GF-D8 (cell line): ENCODE results near the gene TP73.

Experiments used
- DNase-seq: peaks from one replicate; lab custom pipeline; 2025; lab: John Stamatoyannopoulos, UW

TP73 gene

GRCh38 chr1:3763351-3764125, 111.2 kb downstream of the TP73 start:
- DNase-seq = no peak

- DNase-seq = no peak
Observed at GRCh38 chr1:3767328-3767925, 115.1 kb downstream of the TP73 start.

DNA sequence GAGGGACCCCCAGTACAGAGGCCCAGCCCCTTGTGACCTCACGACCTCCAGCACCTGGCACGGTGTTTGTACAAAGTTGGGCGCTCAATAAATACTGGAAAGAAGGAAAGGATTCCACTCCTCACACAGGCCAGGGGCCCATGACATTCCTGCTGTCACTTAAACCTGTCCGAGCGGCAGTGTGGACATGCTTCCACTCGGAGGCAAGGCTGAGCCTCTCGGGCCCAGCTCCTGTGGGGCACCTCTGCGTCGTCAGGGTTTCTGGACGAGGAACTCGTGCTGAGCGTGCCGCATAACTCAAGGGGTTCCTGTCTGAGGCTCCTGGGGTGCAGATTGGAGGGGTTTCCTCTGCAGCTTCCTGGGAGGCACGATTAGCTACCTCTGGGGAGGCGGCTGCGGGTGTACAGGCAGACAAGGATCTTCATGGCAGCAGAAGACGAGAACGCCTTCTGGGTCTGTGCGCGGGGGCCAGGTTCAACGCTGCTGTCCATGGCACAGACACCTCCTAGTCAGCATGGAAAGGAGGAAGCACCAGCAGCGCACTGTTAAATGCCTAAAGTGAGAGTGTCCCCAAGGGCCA, 116.6 kb downstream of the TP73 start:
- DNase-seq = no peak

DNA sequence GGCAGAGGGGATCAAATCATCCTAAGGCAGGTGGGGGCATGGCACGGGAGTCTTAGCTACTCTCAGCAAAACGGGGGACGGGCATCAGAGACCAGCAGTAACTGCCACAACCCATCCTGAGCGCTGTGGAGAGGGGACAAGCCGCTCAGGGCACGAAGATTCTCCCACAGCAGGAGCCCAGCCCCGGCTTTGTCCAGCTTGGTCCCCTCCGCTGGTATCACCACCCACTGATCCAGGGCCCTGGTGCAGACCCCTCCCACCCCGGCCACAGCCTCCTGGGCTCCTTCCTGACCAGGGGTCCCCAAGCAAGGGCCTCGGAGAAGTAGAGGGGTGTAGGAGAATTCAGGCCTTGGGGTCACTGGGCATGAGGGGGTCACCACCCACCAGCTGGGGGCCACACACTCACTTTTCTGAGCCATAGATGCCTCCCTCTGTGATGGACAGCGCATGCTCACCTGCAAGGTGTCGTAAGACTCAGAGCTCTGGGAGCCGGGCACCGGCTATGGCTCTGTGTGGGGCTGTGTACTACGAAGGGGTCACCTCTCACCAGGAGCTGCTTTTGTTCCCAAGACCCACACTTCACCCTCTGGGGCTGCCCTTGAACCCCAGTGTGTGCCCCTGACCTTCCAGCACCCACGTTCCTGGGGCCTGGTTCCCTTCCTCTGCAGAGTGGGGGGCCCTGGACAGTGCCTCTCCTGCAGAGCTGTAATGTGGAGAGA, 117.9 kb downstream of the TP73 start:
- DNase-seq = no peak

GRCh38 chr1:3771108-3772026, 119.1 kb downstream of the TP73 start:
- no peak for DNase-seq

GRCh38 chr1:3772027-3772714, 119.9 kb downstream of the TP73 start:
- no peak for DNase-seq

GRCh38 chr1:3772715-3773571, 120.6 kb downstream of the TP73 start, which contains the start of gene SMIM1:
SMIM1 (plus strand) TSS chr1:3772749; CDS start chr1:3775374, 2,625 bp downstream.
- no peak for DNase-seq

DNA sequence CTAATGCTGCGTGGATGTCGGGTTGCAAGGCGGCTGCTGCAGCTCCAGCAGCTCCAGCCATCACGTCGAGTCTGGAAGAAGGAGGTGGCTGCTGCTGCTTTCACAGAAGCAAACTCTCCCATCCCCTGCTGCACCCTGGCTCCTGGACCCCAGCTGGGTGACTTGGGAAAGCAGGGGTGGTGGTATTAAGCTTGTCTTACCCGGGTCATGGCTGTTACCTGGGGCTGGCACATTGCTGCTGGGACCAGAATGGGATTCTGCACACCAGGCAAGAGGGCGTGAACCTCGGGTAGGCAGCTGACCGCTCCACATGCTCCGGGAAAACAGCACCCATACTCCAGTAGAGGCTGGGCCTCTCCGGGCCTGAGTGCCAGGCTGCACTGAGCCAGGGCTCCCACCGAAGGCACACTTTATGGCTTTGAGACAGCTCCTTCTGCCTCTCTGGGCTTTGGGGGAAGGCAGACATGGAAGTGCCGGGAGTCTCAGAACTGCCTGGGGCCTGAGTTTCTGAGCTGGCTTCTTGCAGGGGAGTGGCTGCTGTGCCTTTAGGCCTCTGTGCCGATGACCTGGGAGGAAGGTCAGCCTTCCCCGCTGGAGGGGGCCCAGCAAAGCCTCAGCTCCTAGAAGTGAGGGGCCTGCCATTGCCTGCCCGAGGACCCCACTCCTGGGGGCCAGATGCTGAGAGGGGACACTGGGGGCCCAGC, 121.4 kb downstream of the TP73 start:
- DNase-seq = no peak

GRCh38 chr1:3774276-3774945, 122.1 kb downstream of the TP73 start:
- no peak for DNase-seq

DNA sequence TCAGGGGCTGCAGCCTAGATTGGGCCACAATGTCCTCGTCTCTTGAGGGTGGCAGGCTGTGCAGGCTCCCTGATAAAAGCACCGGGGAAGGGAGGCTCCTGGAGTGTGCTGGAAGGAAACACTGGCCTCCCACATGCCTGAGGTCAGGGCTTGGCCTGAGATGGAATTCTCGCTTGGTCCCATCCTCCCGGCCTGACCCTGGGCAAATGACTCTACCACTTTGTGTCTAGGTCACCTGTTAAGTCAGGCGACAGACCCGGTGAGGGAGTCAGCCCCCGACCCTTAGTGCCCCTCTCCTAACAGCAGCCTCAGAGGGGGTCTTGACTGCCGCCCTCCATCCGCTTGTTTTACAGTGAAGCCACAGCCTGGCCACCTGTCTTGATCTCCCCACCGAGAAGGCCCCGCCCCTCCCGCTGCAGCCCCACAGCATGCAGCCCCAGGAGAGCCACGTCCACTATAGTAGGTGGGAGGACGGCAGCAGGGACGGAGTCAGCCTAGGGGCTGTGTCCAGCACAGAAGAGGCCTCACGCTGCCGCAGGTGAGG, 122.7 kb downstream of the TP73 start:
- no peak for DNase-seq

DNA sequence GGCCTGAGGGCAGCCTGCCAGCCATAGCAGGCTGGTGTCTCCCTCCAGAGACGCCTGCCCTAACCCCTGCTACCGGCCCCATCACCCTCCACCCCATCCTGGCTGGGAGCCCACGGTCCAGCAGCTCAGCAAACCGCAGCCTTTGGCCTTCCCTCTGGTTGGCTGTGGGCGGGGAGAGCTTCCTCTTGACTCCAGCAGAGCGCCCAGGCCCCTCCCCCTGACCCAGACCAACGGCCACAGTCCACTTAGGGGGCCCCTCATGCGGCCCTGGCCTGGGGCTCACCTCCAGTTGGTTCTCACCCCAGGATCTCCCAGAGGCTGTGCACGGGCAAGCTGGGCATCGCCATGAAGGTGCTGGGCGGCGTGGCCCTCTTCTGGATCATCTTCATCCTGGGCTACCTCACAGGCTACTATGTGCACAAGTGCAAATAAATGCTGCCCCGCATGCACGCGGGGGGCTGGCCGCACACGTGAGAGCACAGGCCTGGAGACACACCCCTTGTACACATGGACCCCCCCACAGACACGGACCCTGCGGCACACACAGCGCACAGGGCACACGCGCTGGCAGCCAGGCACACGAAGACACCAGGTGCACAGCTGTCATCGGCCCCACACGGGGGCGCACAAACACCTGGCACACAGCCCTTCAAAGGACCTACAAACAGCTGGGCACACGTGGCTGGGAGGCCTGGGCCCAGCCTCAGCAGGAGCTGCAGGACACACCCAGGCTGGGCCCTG, 123.3 kb downstream of the TP73 start:
- peak; percentile 41 for DNase-seq

DNA sequence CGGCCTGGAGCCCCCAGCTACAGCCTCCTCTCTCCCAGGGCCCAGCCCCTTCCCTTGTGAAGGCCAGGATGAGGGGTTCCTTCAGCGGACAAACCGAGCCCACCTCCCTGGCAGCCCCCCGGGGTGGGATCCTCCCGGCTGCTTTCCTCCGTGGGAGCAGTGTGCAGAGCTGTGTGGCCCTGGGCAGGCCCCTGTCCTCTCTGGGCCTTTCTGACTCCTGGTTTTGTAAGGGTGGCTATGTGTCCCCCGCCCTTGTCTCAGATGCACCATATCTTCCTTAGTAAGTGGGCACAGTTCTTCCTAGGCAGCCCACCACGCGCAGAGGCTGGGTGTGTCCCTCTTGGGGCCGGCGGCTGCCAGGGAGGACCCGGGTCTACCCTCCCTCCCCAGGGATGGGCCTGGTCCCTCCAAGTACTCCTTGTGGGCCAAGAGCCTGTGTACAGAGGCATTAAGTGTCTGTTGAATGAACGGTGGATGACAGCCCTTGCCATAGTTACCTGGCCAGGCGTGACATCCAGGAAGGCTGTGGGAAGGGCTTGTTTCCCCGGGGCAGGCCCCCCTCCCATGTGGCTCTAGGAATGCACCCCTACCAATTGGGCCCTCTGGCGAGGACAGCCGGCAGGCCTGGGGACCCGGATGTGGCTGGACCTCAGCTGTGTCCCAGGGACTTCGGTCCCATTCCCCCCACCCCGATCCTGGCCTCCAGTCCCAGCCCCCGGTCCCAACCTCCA, 124.1 kb downstream of the TP73 start:
- no peak for DNase-seq

GRCh38 chr1:3777078-3777547, 124.8 kb downstream of the TP73 start:
- DNase-seq = no peak

DNA sequence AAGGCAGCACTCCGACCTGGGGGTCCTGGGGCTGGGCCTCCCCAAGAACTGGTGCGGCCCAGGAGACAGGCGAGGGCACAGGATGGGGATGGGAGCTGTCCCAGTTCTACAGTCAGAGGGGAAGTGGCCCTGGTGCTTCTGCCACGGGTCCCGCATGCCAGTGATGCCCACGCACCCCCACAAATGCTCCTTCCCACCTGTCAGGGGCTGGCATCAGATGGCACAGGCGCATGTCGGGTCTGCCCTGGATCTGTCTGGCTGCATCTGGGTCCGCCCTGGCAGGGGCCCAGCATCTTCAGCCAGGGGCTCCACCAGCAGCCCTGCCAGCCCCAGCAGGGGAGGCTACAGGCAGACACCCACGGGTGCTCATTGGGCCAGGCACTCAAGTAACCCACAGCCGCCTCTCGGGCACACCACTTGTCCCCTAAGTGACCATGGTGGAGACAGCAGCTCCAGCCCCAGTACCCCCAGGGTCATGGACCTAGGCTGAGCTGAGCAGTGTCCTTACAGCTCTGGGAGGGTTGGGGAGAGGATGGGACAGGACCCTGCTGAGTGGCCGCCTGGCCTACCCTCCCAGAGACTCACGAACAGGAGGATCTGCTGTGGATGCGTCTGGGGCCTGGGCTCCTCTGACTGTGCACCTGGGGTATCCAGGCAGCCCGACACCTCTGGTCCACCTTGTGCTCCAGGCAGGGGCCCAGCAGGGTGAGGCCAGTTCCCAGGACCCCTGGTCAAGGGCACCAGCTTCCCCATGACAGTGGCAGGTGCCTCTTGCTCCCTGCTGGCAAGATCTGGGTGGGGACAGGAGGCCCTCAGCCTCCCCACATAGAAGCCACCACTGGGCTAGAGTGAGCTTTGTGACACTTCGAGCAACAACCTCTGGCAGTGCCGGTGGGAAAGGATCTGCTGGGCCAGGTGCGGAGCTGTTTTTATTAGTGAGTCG, 125.6 kb downstream of the TP73 start:
- DNase-seq = no peak

- no peak for DNase-seq
Observed at GRCh38 chr1:3778590-3779264, 126.4 kb downstream of the TP73 start.
